K562 (cell line): Measurements from ENCODE around the gene GEN1. TPM values are rescaled to one million over a fixed set of nuclear protein-coding genes. Genes with fewer than 3 reads are reported as not detected.

ENCODE experiments used
- ATAC-seq: fragments of 200-7000 bp; cut with Tn5 transposase; 3 replicates; pipeline ENCODE4 v1.9.1; 2020; ENCODE audit warnings: moderate library complexity
- BruUV-seq: library from RNA; stranded (reverse); fragments of 400-500 nt; replicated peaks from 2 replicates; lab custom pipeline; 2021; lab: Mats Ljungman, UMichigan
- CTCF ChIA-PET: fragments of 300-600 bp; formaldehyde crosslinking; extraction: SDS; loops from one replicate; lab custom pipeline; 2021; ENCODE audit warnings: low intra/inter-chr PET ratio; lab: Yijun Ruan, JAX
- POLR2A ChIA-PET: fragments of 300-600, 350-650 bp; sonication (Branson Sonifier 250); formaldehyde crosslinking; extraction: SDS; loops from one replicate; lab custom pipeline; 2021; ENCODE audit warnings: antibody characterized with exemption, inconsistent platforms; lab: Yijun Ruan, JAX
- DNase-seq, 4 experiments: peaks; one replicate each; pipeline versions ENCODE4 v3.0.0 to v3.0.0-alpha.2; 2011 to 2018; ENCODE audit warnings: low spot score in 3 of 4, mixed read lengths in 3 of 4; ENCODE audit errors: extremely low read depth in 1 of 4
- FAIRE-seq: peaks from 2 replicates; lab custom pipeline; 2011; peaks lifted over from hg19 to GRCh38; lab: Jason Lieb, UNC
- H2AFZ ChIP-seq: 2 replicates; pipeline ENCODE4 v1.6.0; 2011; ENCODE audit warnings: low read depth, low read length, control low read depth, inconsistent platforms
- H3K27ac ChIP-seq: fragments of 200-600 bp; 3 replicates; pipeline ENCODE4 v1.8.0; 2011; ENCODE audit warnings: low read depth, mild to moderate bottlenecking, control low read depth, inconsistent platforms, low read length, moderate library complexity, mixed read lengths; ENCODE audit errors: extremely low read depth
- H3K27me3 ChIP-seq, 2 experiments: fragments of 300-600 bp in 1 of 2; 2 replicates in 1 of 2; 3 replicates in 1 of 2; pipeline versions ENCODE4 v1.6.0 to v1.8.0; 2011; ENCODE audit warnings: inconsistent platforms in 2 of 2, low read length in 2 of 2, mild to moderate bottlenecking in 1 of 2, mixed read lengths in 1 of 2, moderate library complexity in 1 of 2; ENCODE audit not compliant: control insufficient read depth in 2 of 2, insufficient read depth in 2 of 2
- H3K36me3 ChIP-seq: fragments of 300-600 bp; 3 replicates; pipeline ENCODE4 v1.8.0; 2011; ENCODE audit warnings: mild to moderate bottlenecking, low read length, inconsistent platforms; ENCODE audit not compliant: control insufficient read depth, insufficient read depth
- H3K4me1 ChIP-seq, 2 experiments: fragments of 200-600 bp in 1 of 2; replicated peaks in 1 of 2; 2 replicates in 1 of 2; 3 replicates in 1 of 2; pipeline versions ENCODE4 v1.5.1 to v1.8.0; 2011; ENCODE audit warnings: inconsistent platforms in 2 of 2, low read length in 2 of 2, mild to moderate bottlenecking in 1 of 2, mixed read lengths in 1 of 2, moderate library complexity in 1 of 2; ENCODE audit not compliant: control insufficient read depth in 2 of 2, insufficient read depth in 2 of 2
- H3K4me2 ChIP-seq: 2 replicates; pipeline ENCODE4 v1.6.1; 2011; ENCODE audit warnings: low read length, control low read depth, inconsistent platforms, mixed read lengths; ENCODE audit not compliant: insufficient read depth
- H3K4me3 ChIP-seq: fragments of 200-600 bp; sonication (generic), shearing (Covaris generic); 2 replicates; pipeline ENCODE4 v1.5.1; 2016; ENCODE audit warnings: control low read depth, inconsistent platforms
- H3K79me2 ChIP-seq: fragments of 200-600 bp; 3 replicates; pipeline ENCODE4 v1.8.0; 2011; ENCODE audit warnings: low read length, inconsistent platforms; ENCODE audit not compliant: control insufficient read depth, insufficient read depth
- H3K9ac ChIP-seq, 2 experiments: 2 replicates each; pipeline versions ENCODE4 v1.6.0 to v1.6.1; 2011; ENCODE audit warnings: low read depth in 2 of 2, low read length in 2 of 2, control low read depth in 1 of 2, inconsistent platforms in 1 of 2, mild to moderate bottlenecking in 1 of 2, mixed read lengths in 1 of 2; ENCODE audit not compliant: insufficient read depth in 1 of 2
- H3K9me1 ChIP-seq: one replicate; pipeline ENCODE4 v1.6.0; 2011; ENCODE audit warnings: inconsistent platforms, mild to moderate bottlenecking, low read length, moderate library complexity; ENCODE audit not compliant: control insufficient read depth, insufficient read depth
- H3K9me3 ChIP-seq: replicated peaks from 2 replicates; pipeline ENCODE4 v1.5.1; 2011; ENCODE audit warnings: low read depth, low read length, inconsistent platforms; ENCODE audit not compliant: control insufficient read depth, insufficient read depth
- H4K20me1 ChIP-seq: replicated peaks from 2 replicates; pipeline ENCODE4 v1.6.1; 2011; ENCODE audit warnings: low read length, inconsistent platforms, mixed read lengths; ENCODE audit not compliant: control insufficient read depth, insufficient read depth
- BRD4 ChIP-seq: fragments of 200-600 bp; sonication (generic); IDR thresholded peaks from 2 replicates; pipeline ENCODE4 v1.6.1; 2017; ENCODE audit warnings: inconsistent platforms
- C11orf30 ChIP-seq: fragments of 450-650 bp; IDR thresholded peaks from 2 replicates; pipeline ENCODE4 v1.6.1; 2016; ENCODE audit warnings: low read depth, mild to moderate bottlenecking
- TCF3 ChIP-seq: sonication (generic); formaldehyde crosslinking; IDR thresholded peaks from 2 replicates; pipeline ENCODE4 v1.4.0; 2020; ENCODE audit warnings: mild to moderate bottlenecking, missing genetic modification reagents
- WGBS: fragments of 100-300 bp; shearing (Covaris generic); methylation state at CpG from one replicate; pipeline ENCODE4 v1.1.6; 2016; ENCODE audit warnings: low coverage, mixed read lengths; ENCODE audit not compliant: insufficient coverage; ENCODE audit errors: missing lambda C conversion rate; 5-methylcytosine and 5-hydroxymethylcytosine counted together
- in situ Hi-C: fragments of 300-500 bp; cut with MboI; formaldehyde crosslinking; loops from 4 replicates; pipeline ENCODE4 v1.15.0; 2018; ENCODE audit warnings: inconsistent platforms, mixed read lengths
- intact Hi-C: fragments of 100-400 bp; cut with micrococcal nuclease; formaldehyde crosslinking; loops from 2 replicates; pipeline ENCODE4 v1.14.2; 2022
- polyA plus RNA-seq, 8 experiments: library from polyadenylated mRNA; depleted of rRNA in 4 of 8; stranded (reverse) in 5 of 8; unstranded in 3 of 8; fragments of >200 nt; fragmentation: Nextera tagmentation in 2 of 8; fragmentation: Illumina TruSeq in 1 of 8; extraction: Ambion mirVana in 2 of 8; extraction: Trizol in 1 of 8; gene quantifications; 2 replicates each; pipeline versions ENCODE4 v1.2.1 to v1.2.3, GENCODE V29; 2011 to 2014; ENCODE audit warnings: inconsistent platforms in 1 of 8, missing spikeins in 1 of 8
- total RNA-seq, 7 experiments: library from RNA; depleted of rRNA in 6 of 7; stranded (reverse); fragments of >200 nt in 6 of 7; fragmentation: Illumina TruSeq in 2 of 7; extraction: Trizol in 2 of 7; gene quantifications; 2 replicates each; pipeline versions ENCODE4 v1.2.1 to v1.2.3, GENCODE V29; 2011 to 2021; ENCODE audit warnings: low replicate concordance in 1 of 7
- TF ChIP-seq, protein P1 (sequence below): fragments of 200-800 bp; sonication (Bioruptor generic); IDR thresholded peaks from 2 replicates; pipeline ENCODE4 v1.6.1; 2017; ENCODE audit warnings: missing genetic modification characterization, missing compliant biosample characterization

The GEN1 gene
- total and polyA plus RNA-seq, 9 of the 15 experiments (the other 6 are each of a cell fraction or from before 2014, with no cell fraction given): 8.6 to 39.7 (median 24.5) TPM

DNA sequence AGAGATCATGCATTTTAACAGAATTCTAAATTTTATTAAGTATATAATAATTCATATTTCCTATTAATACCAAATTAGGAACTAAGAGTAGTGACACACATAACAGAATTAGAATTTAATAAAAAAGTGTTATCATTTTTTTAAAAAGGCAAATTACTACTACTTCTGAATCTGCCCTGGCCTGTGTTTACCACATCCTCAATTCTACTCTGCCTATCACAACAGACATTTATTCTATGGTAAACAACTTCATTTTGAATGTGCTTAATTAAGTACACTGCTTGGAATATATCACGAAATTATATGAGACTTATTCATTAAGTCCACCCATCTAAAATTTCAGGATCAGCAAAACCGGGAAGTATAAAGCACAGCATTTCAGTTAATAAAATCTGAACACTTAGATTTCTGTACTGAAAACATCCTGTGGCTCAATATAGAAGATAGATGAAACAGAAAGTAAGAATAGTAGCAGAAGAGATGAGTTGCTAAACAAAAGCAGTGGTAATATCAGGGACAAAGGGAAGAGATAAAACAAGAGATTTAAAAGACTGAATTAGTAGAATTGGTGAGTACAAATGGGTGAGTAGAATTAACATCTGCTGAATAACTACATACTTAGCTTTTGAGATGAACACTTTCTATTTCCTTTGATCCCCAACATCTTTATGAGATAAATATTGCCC is 4.0 kb upstream of the GEN1 start:
- peaks cover 84% of the 10 kb centered on the region for H3K79me2 ChIP-seq
- in situ Hi-C loops (no loop called here), intact Hi-C loops (no loop called here)
- FAIRE-seq (no peak), DNase-seq (no peak), ATAC-seq (no peak)
- H3K4me2 ChIP-seq: no peak overlapping the region
- H3K4me3 ChIP-seq: no peak overlapping the region
- 0 out of 2 replicates have a peak, but pooled peaks cover 4% of the 10 kb centered on the region for H4K20me1 ChIP-seq
- WGBS: 70% methylated on average over 2 of the region's 2 CpGs
- H3K4me1 ChIP-seq: peaks cover 10 to 27% of the 10 kb centered on the region in 2 experiments
- H3K9me1 ChIP-seq: peaks cover 5% of the 10 kb centered on the region
- TSS peak; percentile 1 for BruUV-seq
- no peak overlapping the region for H3K27ac ChIP-seq
- TF ChIP-seq TCF3 (CRISPR knock-in tag): no peak
- TF ChIP-seq C11orf30: 0 out of 2 replicates have a peak, but pooled peaks have one; percentile 9
- ChIA-PET CTCF (no interaction called here), POLR2A (interaction anchor here (0.7 to 1.1 kb wide), 3 partner anchors 72 to 668 kb away, joined by 3 read pairs; no protein-coding TSS in a partner anchor)
- H3K27me3 ChIP-seq: no peaks in the 10 kb centered on the region
- no peaks in the 10 kb centered on the region for H3K9me3 ChIP-seq
- H3K9ac ChIP-seq: no peak overlapping the region
- no peak overlapping the region for H2AFZ ChIP-seq
- H3K36me3 ChIP-seq: peaks cover 42% of the 10 kb centered on the region

DNA sequence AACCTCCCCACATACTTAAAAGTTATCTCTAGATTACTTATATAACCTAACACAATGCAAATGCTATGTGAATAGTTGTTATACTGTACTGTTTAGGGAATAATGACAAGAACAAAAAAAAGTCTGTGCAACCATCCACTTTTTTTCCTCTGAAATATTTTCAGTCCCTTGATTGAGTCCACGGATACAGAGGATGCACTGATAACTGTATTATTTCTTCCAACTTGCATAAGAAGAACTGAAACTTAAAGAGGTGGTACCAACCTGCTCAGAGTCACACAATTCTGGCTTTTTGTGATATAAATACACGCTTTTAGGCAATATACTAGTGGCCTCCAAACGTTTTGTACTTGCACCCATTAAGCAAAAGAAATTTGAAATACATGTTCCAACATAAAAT is 1.7 kb upstream of the GEN1 start:
- in situ Hi-C loops: no loop called here

More for the DNA sequence above, 1.7 kb upstream of the GEN1 start:
- no peak for ATAC-seq
- POLR2A ChIA-PET: interaction anchor here (1.2 kb wide), 1 partner anchor 18 kb away, joined by 3 read pairs; no protein-coding TSS in a partner anchor
- DNase-seq: no peak
- Histone ChIP-seq H4K20me1 (0 out of 2 replicates have a peak, but pooled peaks cover 4% of the 10 kb centered on the region), H3K27me3 (no peaks in the 10 kb centered on the region), H3K9me1 (no peaks in the 10 kb centered on the region), H2AFZ (no peak overlapping the region), H3K4me2 (peak overlapping the region; percentile 78), H3K4me3 (peak overlapping the region; percentile 72), H3K9me3 (no peaks in the 10 kb centered on the region), H3K36me3 (peaks cover 28% of the 10 kb centered on the region; the same call in 2 of the 3 replicates), H3K27ac (no peak overlapping the region; the same call in 1 of the 3 replicates), H3K79me2 (peaks cover 93% of the 10 kb centered on the region), H3K9ac (peak overlapping the region in 1 of 2 experiments; percentile 89; a peak in 2 of 4 replicates), H3K4me1 (peaks cover 10 to 37% of the 10 kb centered on the region in 2 experiments)
- no TSS peak for BruUV-seq
- intact Hi-C loops: no loop called here
- WGBS: 0% methylated on average over 3 of the region's 3 CpGs
- TF ChIP-seq, protein P1, sequence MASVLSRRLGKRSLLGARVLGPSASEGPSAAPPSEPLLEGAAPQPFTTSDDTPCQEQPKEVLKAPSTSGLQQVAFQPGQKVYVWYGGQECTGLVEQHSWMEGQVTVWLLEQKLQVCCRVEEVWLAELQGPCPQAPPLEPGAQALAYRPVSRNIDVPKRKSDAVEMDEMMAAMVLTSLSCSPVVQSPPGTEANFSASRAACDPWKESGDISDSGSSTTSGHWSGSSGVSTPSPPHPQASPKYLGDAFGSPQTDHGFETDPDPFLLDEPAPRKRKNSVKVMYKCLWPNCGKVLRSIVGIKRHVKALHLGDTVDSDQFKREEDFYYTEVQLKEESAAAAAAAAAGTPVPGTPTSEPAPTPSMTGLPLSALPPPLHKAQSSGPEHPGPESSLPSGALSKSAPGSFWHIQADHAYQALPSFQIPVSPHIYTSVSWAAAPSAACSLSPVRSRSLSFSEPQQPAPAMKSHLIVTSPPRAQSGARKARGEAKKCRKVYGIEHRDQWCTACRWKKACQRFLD (CRISPR knock-in tag): no peak
- 0 out of 2 replicates have a peak, but pooled peaks have one; percentile 27 for TF ChIP-seq BRD4
- CTCF ChIA-PET: no interaction called here
- FAIRE-seq: no peak
